Tibial nerve (tissue), 4 donors: ENCODE data around the gene AGAP5. TPM values are rescaled to one million over a fixed set of nuclear protein-coding genes. Genes with fewer than 3 reads are reported as not detected.
A peak's percentile ranks its signal among the peaks of the same experiment; 100 is the strongest.

Experiments used
- DNase-seq, 2 donors: peaks; one replicate each; pipeline ENCODE4 v3.0.0-alpha.2; 2019; ENCODE audit warnings: low spot score in 2 of 2
- H3K27ac ChIP-seq, 4 donors: fragments of 200-600 bp; sonication (generic) in 3 of 4; one replicate each; pipeline ENCODE4 v1.5.1; 2017 to 2019; ENCODE audit warnings: mild to moderate bottlenecking in 1 of 4
- H3K27me3 ChIP-seq, 2 donors: fragments of 200-600 bp; sonication (generic) in 1 of 2; one replicate each; pipeline versions ENCODE4 v1.5.1 to v1.6.0; 2017 to 2019
- H3K36me3 ChIP-seq, 3 donors: fragments of 200-600 bp; sonication (generic); one replicate each; pipeline ENCODE4 v1.5.1; 2018 to 2019
- H3K4me1 ChIP-seq, 4 donors: fragments of 200-600 bp; sonication (generic) in 3 of 4; one replicate each; pipeline ENCODE4 v1.5.1; 2017 to 2019
- H3K4me3 ChIP-seq, 4 donors: fragments of 200-600 bp; sonication (generic) in 3 of 4; one replicate each; pipeline ENCODE4 v1.5.1; 2017 to 2019; ENCODE audit warnings: mild to moderate bottlenecking in 1 of 4, moderate library complexity in 1 of 4
- H3K9me3 ChIP-seq, 4 donors: fragments of 200-600 bp; sonication (generic) in 3 of 4; one replicate each; pipeline ENCODE4 v1.5.1; 2017 to 2019
- EP300 ChIP-seq, 2 donors: sonication (generic); formaldehyde crosslinking; IDR thresholded peaks; one replicate each; pipeline ENCODE4 v1.6.1; 2017; ENCODE audit warnings: antibody characterized with exemption in 2 of 2, mild to moderate bottlenecking in 1 of 2
- POLR2A ChIP-seq, 2 donors: fragments of 450-650 bp; IDR thresholded peaks; one replicate each; pipeline ENCODE4 v1.6.1; 2017; ENCODE audit warnings: antibody characterized with exemption in 2 of 2, mild to moderate bottlenecking in 2 of 2, moderate library complexity in 2 of 2
- WGBS, 2 donors: methylation state at CpG; one replicate each; pipeline ENCODE4 v1.1.5; 2018; 5-methylcytosine and 5-hydroxymethylcytosine counted together
- small RNA-seq: library from RNA; depleted of rRNA; stranded (forward); fragments of <200 nt; gene quantifications from one replicate; pipeline ENCODE3, GENCODE V24; 2016
- total RNA-seq, 4 donors: library from RNA; depleted of rRNA; stranded (reverse); fragments of >200 nt; gene quantifications; one replicate each; pipeline ENCODE4 v1.1.0, GENCODE V29; 2016
- TF ChIP-seq, protein P1 (sequence below), 5 experiments: fragments of 200-600 bp in 3 of 5; fragments of 450-650 bp in 2 of 5; sonication (generic) in 3 of 5; IDR thresholded peaks; one replicate each; pipeline ENCODE4 v1.5.1; 2016 to 2019; ENCODE audit warnings: antibody characterized with exemption in 5 of 5, mild to moderate bottlenecking in 3 of 5, moderate library complexity in 2 of 5

Gene AGAP5
- total RNA-seq, 4 donors from 2014 or later: 7.8 to 13.8 (median 8.8) TPM

DNA sequence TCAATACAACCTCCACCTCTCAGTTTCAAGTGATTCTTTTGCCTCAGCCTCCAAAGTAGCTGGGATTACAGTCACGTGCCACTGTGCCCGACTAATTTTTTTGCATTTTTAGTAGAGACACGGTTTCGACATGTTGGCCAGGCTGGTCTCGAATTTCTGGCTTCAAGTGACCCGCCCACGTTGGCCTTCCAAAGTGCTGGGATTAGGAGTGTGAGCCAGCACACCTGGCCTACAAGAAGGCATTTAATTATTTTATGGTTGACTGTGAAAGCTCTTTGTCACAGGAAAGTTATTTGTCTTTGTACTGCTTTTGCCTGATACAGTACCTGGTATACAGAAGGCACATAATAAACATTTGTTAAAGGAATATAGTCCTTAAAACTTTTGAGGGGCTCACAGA is 69.5 kb downstream of the AGAP5 start:
- no peak overlapping the region for H3K4me3 ChIP-seq
- H3K9me3 ChIP-seq: no peaks in the 10 kb centered on the region
- no peaks in the 10 kb centered on the region for H3K27me3 ChIP-seq
- TF ChIP-seq POLR2A (IDR thresholded peaks at IDR 0.05) (no peak), EP300 (IDR thresholded peaks at IDR 0.05) (no peak)
- TF ChIP-seq, protein P1, sequence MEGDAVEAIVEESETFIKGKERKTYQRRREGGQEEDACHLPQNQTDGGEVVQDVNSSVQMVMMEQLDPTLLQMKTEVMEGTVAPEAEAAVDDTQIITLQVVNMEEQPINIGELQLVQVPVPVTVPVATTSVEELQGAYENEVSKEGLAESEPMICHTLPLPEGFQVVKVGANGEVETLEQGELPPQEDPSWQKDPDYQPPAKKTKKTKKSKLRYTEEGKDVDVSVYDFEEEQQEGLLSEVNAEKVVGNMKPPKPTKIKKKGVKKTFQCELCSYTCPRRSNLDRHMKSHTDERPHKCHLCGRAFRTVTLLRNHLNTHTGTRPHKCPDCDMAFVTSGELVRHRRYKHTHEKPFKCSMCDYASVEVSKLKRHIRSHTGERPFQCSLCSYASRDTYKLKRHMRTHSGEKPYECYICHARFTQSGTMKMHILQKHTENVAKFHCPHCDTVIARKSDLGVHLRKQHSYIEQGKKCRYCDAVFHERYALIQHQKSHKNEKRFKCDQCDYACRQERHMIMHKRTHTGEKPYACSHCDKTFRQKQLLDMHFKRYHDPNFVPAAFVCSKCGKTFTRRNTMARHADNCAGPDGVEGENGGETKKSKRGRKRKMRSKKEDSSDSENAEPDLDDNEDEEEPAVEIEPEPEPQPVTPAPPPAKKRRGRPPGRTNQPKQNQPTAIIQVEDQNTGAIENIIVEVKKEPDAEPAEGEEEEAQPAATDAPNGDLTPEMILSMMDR (IDR thresholded peaks at IDR 0.05): no peak
- no peak overlapping the region for H3K27ac ChIP-seq
- WGBS, 2 donors: 68% methylated on average over 7 of the region's 7 CpGs
- peaks cover 0 to 20% (median 11%) of the 10 kb centered on the region in 4 donors for H3K4me1 ChIP-seq
- DNase-seq: no peak
- no peaks in the 10 kb centered on the region for H3K36me3 ChIP-seq

DNA sequence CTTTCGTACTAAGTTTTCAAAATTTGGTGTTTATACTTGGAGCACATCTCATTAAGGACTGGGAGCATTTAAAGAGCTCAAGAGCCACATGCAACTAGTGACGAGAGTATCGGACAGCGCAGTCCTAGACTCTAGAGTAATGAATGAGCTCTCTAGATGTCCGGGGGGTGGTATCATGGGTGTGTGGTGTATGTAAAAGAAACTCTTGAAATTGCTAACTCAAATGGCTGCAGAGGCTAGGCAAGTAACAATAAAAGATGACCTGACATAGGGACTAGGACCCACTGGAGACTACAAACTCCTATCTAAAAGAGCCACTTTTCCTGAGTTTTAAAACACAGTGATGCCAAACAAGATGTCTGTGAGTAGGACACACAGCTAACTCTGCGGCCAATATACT is 70.6 kb downstream of the AGAP5 start:
- peaks cover 0 to 20% (median 11%) of the 10 kb centered on the region in 4 donors for H3K4me1 ChIP-seq
- no peak for DNase-seq
- no peak for TF ChIP-seq POLR2A (IDR thresholded peaks at IDR 0.05)
- TF ChIP-seq, protein P1 (IDR thresholded peaks at IDR 0.05): no peak
- no peak for TF ChIP-seq EP300 (IDR thresholded peaks at IDR 0.05)
- no peaks in the 10 kb centered on the region for H3K27me3 ChIP-seq
- no peak overlapping the region for H3K4me3 ChIP-seq
- 90 to 94% methylated on average over 6 of the region's 6 CpGs for WGBS, 2 donors
- H3K27ac ChIP-seq: no peak overlapping the region
- no peaks in the 10 kb centered on the region for H3K36me3 ChIP-seq
- no peaks in the 10 kb centered on the region for H3K9me3 ChIP-seq

DNA sequence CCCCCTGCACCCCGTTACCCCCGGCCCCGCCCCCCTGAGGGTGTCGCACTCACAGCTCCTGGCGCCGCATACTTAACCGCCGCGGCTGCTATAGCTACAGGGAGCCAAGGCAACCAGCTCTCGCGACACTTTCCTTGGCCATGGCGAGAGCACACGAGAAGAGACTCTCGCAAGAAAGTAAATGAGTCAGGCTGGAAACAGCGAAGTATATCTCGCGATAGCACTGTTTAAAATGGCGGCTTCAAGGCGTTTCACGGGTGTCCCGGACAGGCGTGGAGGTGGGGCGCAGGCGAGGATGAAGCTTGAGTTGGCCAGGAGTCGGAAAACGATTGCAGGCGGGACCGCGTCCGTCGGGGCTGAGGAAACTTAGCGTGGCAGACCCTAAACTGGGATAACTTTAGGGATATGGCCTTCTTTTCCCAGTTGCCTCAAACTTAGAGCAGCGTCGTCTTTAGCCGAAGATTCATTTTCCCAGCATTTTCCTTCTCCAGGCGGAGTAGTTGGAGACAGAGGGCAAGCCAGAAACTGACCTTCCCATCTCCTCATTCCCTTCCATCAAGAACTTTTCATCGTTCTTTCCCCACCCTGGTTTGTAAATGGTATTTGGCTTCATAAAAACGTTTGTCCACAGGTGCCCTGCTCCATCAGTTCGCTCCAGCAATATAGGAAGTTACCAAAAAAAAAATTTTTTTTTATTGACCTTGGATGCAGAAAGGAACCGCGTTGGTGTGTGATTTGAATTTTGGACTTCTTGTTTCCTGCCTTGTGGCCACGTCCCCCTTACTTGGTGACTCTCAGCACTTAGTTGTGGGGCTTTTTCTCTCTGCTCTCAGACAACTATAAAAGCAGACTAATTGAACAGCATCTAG is 71.8 kb downstream of the AGAP5 start:
- DNase-seq: peak; percentile 91 to 96
- H3K9me3 ChIP-seq: no peaks in the 10 kb centered on the region
- no peaks in the 10 kb centered on the region for H3K36me3 ChIP-seq
- WGBS, 2 donors: 3% methylated on average over 31 to 42 of the region's 42 CpGs
- H3K4me1 ChIP-seq: peaks cover 0 to 20% (median 11%) of the 10 kb centered on the region in 4 donors
- peak overlapping the region; percentile 44 to 97 (median 88) for H3K27ac ChIP-seq
- H3K27me3 ChIP-seq: no peaks in the 10 kb centered on the region
- peak overlapping the region; percentile 82 to 96 (median 89) for H3K4me3 ChIP-seq
- peak in 1 of 2 donors; percentile 92 for TF ChIP-seq EP300 (IDR thresholded peaks at IDR 0.05)
- TF ChIP-seq, protein P1 (IDR thresholded peaks at IDR 0.05): no peak
- TF ChIP-seq POLR2A (IDR thresholded peaks at IDR 0.05): peak in 1 of 2 donors; percentile 63

DNA sequence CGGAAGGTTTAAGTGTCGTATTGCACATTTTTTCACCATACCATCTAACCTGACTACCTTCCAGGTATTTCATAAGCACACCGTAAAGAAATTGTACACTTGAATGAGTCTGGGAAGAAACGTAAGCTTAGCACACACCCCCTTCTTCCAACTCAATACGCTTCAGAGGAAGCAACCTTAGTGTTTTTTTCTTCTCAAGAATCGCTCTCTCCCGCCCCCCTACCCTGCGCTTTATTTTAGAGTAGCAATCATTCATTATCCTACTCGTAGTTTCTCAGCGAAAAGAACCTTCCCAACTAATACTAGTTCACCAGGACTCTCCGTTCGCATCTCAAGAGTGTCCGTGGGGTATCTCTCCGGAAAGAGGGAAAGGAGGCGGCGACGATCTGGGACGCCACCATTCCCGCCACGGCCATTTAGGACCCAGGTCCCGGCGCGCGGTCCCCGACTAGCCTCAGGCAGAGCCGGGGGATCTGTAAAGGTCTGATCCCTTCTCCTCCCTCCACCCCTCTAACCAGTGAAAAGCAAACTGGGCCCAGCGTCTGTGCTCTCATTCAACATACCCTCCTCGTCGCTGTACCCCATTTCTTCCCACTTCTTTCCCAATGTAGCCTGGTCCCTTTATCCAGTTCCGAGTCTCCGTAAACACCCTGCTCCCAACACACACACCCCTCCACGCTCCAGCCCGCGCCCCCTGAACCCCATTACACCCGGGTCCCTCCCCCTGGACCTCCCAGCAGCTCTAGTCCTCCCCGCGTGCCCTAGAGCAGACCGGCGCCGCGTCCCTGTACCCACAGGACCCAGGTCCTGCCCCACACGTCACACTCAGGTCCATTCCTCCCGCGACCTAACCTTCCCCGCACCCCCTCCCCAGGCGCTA is 72.7 kb downstream of the AGAP5 start:
- Histone ChIP-seq H3K27ac (peak overlapping the region; percentile 44 to 97 (median 88)), H3K27me3 (no peaks in the 10 kb centered on the region), H3K36me3 (peaks cover 0 to 5% (median 0%) of the 10 kb centered on the region in 3 donors), H3K4me3 (peak overlapping the region; percentile 82 to 96 (median 89)), H3K9me3 (no peaks in the 10 kb centered on the region), H3K4me1 (peaks cover 0 to 20% (median 11%) of the 10 kb centered on the region in 4 donors)
- WGBS, 2 donors: 1% methylated on average over 46 of the region's 46 CpGs
- DNase-seq: no peak
- TF ChIP-seq EP300 (IDR thresholded peaks at IDR 0.05) (no peak), POLR2A (IDR thresholded peaks at IDR 0.05) (no peak)
- TF ChIP-seq, protein P1 (IDR thresholded peaks at IDR 0.05): no peak

Small RNA genes within 50 kb of the gene (small RNA-seq; reads per million reads assigned to genes)
- gene AC022400.4 (not detected), gene RNA5SP320 (not detected)

Other genes starting within 250 kb of the AGAP5 start
- gene PPP3CB, start 202.1 kb downstream of the AGAP5 start, total RNA-seq: 10 to 100 TPM; 47.1 to 75.6 (median 68.0) TPM
- 100 to 1,000 TPM in 3 of 4 donors, 10 to 100 TPM in 1; 96.6 to 172 (median 125) TPM for gene USP54, start 106.8 kb downstream of the AGAP5 start, total RNA-seq
- 1 to 10 TPM in 2 of 4 donors, under 1 TPM in 2; 0.42 to 3.9 (median 1.4) TPM for gene MYOZ1, start 56.6 kb downstream of the AGAP5 start, total RNA-seq
- gene SYNPO2L, start 42.1 kb downstream of the AGAP5 start, total RNA-seq: not detected
- gene SEC24C, start 46.3 kb upstream of the AGAP5 start, total RNA-seq: 10 to 100 TPM; 42.0 to 61.2 (median 43.3) TPM
- 10 to 100 TPM in 3 of 4 donors, 1 to 10 TPM in 1; 8.2 to 33.0 (median 16.2) TPM for gene CHCHD1, start 83.9 kb upstream of the AGAP5 start, total RNA-seq
- gene ZSWIM8, start 87.5 kb upstream of the AGAP5 start, total RNA-seq: 100 to 1,000 TPM; 104 to 138 (median 121) TPM
- gene NDST2, start 113.5 kb upstream of the AGAP5 start, total RNA-seq: 10 to 100 TPM; 44.8 to 99.3 (median 61.7) TPM
- 10 to 100 TPM; 26.4 to 43.5 (median 35.1) TPM for gene CAMK2G, start 176.4 kb upstream of the AGAP5 start, total RNA-seq
- gene PLAU, start 213.0 kb upstream of the AGAP5 start, total RNA-seq: 1 to 10 TPM; 2.5 to 7.8 (median 3.5) TPM